NCI-H2107 treated with DMSO at 0.1 percent for 48 hours (cell line): ENCODE results near the gene ARMH1.

Experiments
- DNase-seq: peaks from one replicate; lab custom pipeline; 2025; ENCODE audit not compliant: unreplicated experiment; lab: John Stamatoyannopoulos, UW

Gene ARMH1

GRCh38 chr1:44644806-44645205 is 29.7 kb upstream of the ARMH1 start:
- DNase-seq = no peak

DNA sequence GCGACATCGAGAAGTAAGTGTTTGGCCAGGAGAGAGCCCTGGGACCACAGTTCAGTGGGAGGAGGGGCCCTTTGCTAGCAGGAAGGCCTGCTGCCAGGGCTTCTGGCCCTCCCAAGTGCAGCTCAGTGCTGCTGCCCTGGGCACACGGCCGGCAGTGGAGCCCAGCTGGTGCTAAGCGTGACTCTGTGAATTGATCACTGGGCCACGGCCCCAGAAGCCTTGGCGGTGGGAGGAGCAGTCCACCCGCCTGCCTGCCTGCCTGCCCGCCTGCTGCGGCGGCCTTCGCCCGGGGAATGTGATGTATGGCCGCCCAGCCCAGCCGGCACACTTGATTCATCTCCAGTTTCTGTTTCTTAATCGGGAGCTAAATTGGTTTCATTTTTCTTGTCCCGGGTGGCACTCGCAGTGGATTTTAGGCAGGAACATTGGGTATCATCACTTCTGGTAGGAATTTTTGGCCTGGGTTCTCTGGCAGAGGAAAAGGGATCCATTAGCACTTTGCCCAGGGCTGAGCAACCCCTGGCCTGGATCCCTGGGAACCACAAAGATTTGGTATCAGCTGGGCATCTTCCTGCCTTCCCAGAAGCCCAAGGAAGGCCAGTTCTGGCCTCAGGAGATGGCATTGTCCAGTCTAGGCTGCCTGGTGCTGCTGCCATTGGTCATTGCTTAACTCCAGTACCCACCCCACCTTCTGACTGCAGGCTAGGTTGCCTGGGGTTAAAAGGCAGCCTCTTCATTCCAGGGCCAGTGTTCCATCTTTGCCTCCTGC is 28.9 kb upstream of the ARMH1 start:
- no peak for DNase-seq

- no peak for DNase-seq
Measured at GRCh38 chr1:44646261-44647110, 28.0 kb upstream of the ARMH1 start.

DNA sequence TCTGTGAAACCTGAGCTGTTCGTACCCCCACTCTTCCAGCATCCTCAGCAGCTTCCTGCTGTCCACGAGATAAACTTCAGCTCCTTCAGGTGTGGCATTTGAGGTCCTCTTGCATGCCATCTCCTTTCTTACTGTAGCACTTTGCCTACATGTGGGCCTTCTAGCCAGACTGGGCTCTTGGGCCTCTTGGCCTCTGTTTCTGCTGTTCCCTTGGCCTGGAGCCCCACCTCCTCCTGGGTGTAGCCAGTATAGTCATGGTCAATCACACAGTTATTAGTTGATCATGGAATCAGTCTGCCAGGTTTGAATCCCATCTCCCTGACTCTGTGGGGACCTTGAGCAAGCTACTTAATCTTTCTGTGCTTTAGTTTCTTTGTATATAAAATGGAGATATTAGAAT is 26.6 kb upstream of the ARMH1 start:
- DNase-seq = no peak

DNA sequence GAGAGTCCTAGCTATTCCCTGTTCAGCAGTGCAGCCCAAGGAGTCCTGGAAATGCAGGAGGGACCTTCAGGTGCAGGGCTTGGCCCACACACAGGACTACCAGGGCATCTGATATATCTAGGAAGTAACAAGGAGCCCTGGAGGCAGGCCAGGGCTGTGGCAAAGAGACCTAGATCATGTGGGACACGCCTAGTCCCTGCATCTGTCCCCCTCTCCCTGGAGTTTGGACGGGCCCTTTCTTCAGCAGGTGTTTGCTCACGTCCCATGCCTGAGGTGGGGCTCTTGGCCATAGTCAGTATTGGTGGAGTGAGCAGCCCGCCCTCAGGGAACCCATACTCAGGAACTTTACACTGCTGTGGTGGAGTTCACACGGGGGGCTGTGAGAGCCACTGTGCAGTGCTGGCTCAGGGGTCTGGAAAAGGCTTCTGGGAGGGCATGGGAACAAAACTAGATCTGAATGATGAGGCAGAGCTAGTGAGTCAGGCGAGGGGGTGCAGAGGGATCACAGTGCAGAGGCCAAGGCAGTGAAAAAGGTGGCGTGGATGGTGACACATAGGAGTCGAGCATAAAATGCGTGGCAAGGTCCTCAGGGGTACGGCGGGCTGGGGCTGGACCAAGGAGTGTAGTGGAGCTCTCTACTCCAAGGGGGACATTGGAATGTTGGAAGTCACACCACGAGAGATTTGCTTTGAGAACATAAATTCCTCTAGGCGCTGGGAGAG is 25.8 kb upstream of the ARMH1 start:
- no peak for DNase-seq

GRCh38 chr1:44649788-44650158 is 24.7 kb upstream of the ARMH1 start:
- no peak for DNase-seq

DNA sequence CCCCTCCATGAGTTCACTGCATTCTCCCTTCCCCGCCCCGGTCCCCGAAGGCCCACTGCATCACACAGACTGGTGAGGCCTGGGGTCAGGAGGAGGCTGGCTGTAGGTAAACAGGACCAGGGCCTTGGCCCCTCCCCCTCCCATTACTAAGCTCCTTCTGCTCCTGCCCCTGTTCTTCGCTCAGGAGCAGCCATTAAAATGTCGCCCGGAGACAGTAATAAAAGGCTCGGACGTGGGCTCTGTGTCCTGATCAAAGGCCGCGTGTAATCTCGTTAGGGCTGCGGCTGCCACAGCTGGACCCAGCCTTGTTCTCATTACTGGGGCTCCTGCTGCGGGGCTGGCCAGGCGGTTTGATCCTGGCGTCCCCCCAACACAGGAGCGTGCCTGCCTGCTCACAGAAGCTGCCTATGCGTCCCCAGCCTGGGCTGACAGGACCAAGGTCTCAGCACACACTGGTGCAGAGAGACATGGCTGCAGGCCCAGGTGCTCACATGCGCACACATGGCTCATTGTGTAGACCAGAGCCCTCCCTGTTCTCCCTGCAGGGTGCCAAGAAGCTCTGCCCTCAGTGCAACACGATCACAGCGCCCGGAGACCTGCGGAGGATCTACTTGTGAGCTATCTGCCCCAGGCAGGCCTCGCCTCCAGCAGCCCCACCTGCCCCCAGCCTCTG is 24.2 kb upstream of the ARMH1 start:
- DNase-seq = peak; percentile 92

DNA sequence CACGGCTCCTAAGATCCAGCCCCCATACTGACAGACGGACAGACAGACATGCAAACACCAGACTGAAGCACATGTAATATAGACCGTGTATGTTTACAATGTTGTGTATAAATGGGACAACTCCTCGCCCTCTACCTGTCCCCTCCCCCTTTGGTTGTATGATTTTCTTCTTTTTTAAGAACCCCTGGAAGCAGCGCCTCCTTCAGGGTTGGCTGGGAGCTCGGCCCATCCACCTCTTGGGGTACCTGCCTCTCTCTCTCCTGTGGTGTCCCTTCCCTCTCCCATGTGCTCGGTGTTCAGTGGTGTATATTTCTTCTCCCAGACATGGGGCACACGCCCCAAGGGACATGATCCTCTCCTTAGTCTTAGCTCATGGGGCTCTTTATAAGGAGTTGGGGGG is 23.4 kb upstream of the ARMH1 start:
- DNase-seq = no peak

GRCh38 chr1:44652445-44653106 is 21.9 kb upstream of the ARMH1 start:
- DNase-seq = peak; percentile 58

GRCh38 chr1:44653107-44653964 is 21.2 kb upstream of the ARMH1 start:
- no peak for DNase-seq

DNA sequence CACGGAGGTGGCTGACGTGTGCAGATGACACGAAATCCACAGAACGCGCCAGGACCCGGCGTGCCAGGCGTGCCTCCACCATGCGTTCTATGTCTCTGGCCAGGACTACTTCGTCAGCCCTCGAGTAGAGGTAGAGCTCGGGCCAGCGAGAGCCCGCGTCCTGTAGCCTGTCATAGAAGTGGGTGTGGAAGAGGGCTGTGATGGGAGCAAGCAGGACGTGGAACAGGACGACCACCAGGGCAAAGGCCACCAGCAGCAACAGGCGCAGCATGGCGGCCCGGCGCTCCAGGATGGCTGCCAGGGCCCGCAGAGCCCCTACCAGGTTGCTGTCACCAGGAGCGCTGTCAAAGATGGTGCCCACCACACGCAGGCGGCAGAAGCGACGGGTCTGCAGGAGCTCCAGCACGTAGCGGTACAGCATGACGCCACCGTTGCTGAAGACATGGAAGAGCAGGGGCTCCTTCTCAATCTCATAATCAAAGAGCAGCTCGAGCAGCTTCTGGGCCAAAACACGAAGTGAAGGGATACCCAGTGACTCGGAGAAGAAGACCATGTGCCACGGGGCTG is 19.8 kb upstream of the ARMH1 start:
- DNase-seq = no peak

- peak; percentile 14 for DNase-seq
Measured at GRCh38 chr1:44655609-44656008, 18.9 kb upstream of the ARMH1 start.

- no peak for DNase-seq
Measured at GRCh38 chr1:44659566-44659965, 14.9 kb upstream of the ARMH1 start.

- peak; percentile 41 for DNase-seq
Measured at GRCh38 chr1:44660176-44660575, 14.3 kb upstream of the ARMH1 start.

DNA sequence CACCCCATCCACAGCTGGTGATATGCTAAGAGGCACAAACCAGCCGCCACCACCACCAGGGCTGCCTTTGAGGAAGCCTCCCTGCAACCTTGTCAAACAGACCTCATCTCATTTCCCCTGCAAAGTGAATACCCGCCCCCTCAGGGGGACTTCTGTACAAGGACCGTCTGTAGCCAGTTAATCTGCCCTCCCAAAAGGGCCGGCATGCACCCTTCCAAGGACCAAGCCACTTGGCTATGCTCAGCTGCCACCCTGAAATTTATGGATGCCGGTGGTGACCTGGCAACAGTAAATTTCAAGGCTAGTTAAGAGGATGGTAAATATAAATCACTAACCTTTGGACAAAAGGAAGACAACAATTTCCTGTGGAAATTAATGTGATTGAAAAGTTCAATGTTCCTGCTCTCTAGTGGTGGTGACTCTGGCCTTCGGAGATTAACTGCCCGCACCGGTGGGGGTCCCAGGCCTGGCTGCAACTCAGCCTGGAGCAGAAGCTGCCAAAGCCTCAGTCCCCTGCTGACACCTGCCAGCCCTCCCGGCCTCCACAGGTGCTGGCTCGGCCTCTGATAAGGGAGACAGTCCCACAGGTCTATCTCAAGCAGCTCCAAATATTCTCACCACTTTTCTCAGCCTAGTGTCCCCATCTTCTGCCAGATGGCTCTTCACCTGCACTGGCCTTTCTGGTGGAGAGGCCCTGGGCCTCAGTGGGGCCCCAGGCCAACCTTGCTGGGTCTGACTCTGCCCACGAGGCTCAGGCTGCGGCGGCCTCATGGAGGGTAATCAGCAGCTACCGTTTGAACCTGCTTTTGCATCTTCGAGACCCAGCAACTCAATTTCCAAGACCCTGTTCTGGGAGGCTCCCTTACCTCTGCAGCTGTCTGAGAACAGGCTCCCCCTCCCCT is 12.5 kb upstream of the ARMH1 start:
- no peak for DNase-seq

GRCh38 chr1:44662683-44663030 is 11.9 kb upstream of the ARMH1 start:
- no peak for DNase-seq

DNA sequence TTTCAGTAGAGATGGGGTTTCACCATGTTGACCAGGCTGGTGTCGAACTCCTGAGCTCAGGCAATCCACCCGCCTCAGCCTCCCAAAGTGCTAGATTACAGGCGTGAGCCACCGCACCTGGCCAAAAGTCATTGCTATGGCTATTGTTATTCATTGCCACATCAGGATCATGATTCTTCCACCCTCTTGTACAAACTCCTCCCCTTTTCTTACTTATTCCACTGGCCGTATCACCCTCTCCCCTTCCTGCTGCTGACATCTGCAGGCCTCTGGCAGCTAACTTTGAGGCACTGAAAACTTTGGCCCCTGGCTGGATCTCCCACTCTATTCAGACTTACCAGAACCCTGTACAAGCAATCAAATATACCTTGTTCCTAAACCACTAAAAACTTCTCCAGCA is 11.1 kb upstream of the ARMH1 start:
- no peak for DNase-seq

- DNase-seq = no peak
Measured at GRCh38 chr1:44664730-44665370, 9.7 kb upstream of the ARMH1 start.
